GM12878 (cell line): ENCODE data around the gene NDUFA11. TPM values are rescaled to one million over a fixed set of nuclear protein-coding genes. Genes with fewer than 3 reads are reported as not detected.

Source experiments
- ATAC-seq: fragments of 200-7000 bp; cut with Tn5 transposase; 3 replicates; pipeline ENCODE4 v1.9.1; 2020; ENCODE audit warnings: mild to moderate bottlenecking, moderate library complexity
- BruUV-seq: library from RNA; stranded (reverse); fragments of 400-500 nt; replicated peaks from 2 replicates; lab custom pipeline; 2021; lab: Mats Ljungman, UMichigan
- CTCF ChIA-PET: fragments of 300-600 bp; sonication (Branson Sonifier 250); formaldehyde crosslinking; extraction: SDS; loops from one replicate; lab custom pipeline; 2021; ENCODE audit warnings: inconsistent platforms; lab: Yijun Ruan, JAX
- POLR2A ChIA-PET: fragments of 350-600 bp; formaldehyde crosslinking; extraction: SDS; loops from one replicate; lab custom pipeline; 2021; ENCODE audit warnings: inconsistent platforms; lab: Charles Lee
- RAD21 ChIA-PET: fragments of 300-600 bp; sonication (Branson Sonifier 250); formaldehyde crosslinking; loops from one replicate; lab custom pipeline; 2023; ENCODE audit warnings: antibody characterized with exemption; ENCODE audit not compliant: unreplicated experiment; lab: Charles Lee
- SMC1A ChIA-PET: fragments of 300-600 bp; sonication (Branson Sonifier 250); formaldehyde crosslinking; loops from one replicate; lab custom pipeline; 2023; ENCODE audit not compliant: unreplicated experiment, uncharacterized antibody; lab: Charles Lee
- DNase-seq: peaks from one replicate; pipeline ENCODE4 v3.0.0-alpha.2; 2011; ENCODE audit warnings: low read depth, low spot score
- FAIRE-seq: peaks from 3 replicates; lab custom pipeline; 2011; peaks lifted over from hg19 to GRCh38; lab: Jason Lieb, UNC
- H2AFZ ChIP-seq: 2 replicates; pipeline ENCODE4 v1.6.0; 2011; ENCODE audit warnings: low read depth, low read length, control low read depth; ENCODE audit not compliant: control insufficient read depth
- H3K27ac ChIP-seq: 2 replicates; pipeline ENCODE4 v1.5.1; 2011; ENCODE audit warnings: control low read depth; ENCODE audit not compliant: control insufficient read depth, insufficient read depth
- H3K27me3 ChIP-seq, 2 experiments: replicated peaks in 1 of 2; 2 replicates each; pipeline versions ENCODE4 v1.6.0 to v1.6.1; 2011; ENCODE audit warnings: low read length in 1 of 2; ENCODE audit not compliant: control insufficient read depth in 2 of 2, insufficient read depth in 2 of 2
- H3K36me3 ChIP-seq, 2 experiments: 2 replicates each; pipeline ENCODE4 v1.5.1; 2011; ENCODE audit warnings: low read length in 1 of 2; ENCODE audit not compliant: control insufficient read depth in 2 of 2, insufficient read depth in 2 of 2
- H3K4me1 ChIP-seq: 2 replicates; pipeline ENCODE4 v1.6.1; 2011; ENCODE audit warnings: mild to moderate bottlenecking, low read length, moderate library complexity, mixed read lengths; ENCODE audit not compliant: control insufficient read depth, insufficient read depth
- H3K4me2 ChIP-seq: 2 replicates; pipeline ENCODE4 v1.6.0; 2011; ENCODE audit warnings: control low read depth; ENCODE audit not compliant: control insufficient read depth, insufficient read depth
- H3K4me3 ChIP-seq: fragments of 200-600 bp; sonication (generic); 2 replicates; pipeline ENCODE4 v1.5.1; 2016
- H3K79me2 ChIP-seq: 2 replicates; pipeline ENCODE4 v1.6.0; 2011; ENCODE audit warnings: low read length; ENCODE audit not compliant: control insufficient read depth, insufficient read depth
- H3K9ac ChIP-seq: 2 replicates; pipeline ENCODE4 v1.8.0; 2011; ENCODE audit warnings: low read length, control low read depth, mixed read lengths; ENCODE audit not compliant: control insufficient read depth, insufficient read depth
- H3K9me3 ChIP-seq: replicated peaks from 3 replicates; pipeline ENCODE4 v1.5.1; 2011; ENCODE audit warnings: mild to moderate bottlenecking, low read length; ENCODE audit not compliant: control insufficient read depth, insufficient read depth
- H4K20me1 ChIP-seq: 2 replicates; pipeline ENCODE4 v1.6.0; 2011; ENCODE audit not compliant: control insufficient read depth, insufficient read depth
- JUND ChIP-seq: IDR thresholded peaks from 2 replicates; pipeline ENCODE4 v1.6.1; 2012; ENCODE audit warnings: low read depth, mild to moderate bottlenecking, low read length, improper control_type of control experiment, moderate library complexity
- POLR2A ChIP-seq: IDR thresholded peaks from 2 replicates; pipeline ENCODE4 v1.6.1; 2011; ENCODE audit warnings: low read depth, mild to moderate bottlenecking, low read length
- WGBS: methylation state at CpG from one replicate; pipeline ENCODE4 v1.1.6; 2016; ENCODE audit warnings: low lambda C conversion rate; ENCODE audit not compliant: insufficient replicate concordance, insufficient coverage; ENCODE audit errors: missing lambda C conversion rate; 5-methylcytosine and 5-hydroxymethylcytosine counted together
- in situ Hi-C: fragments of 300-500 bp; cut with MboI; formaldehyde crosslinking; loops from 9 replicates; pipeline ENCODE4 v1.14.3; 2018; ENCODE audit warnings: mixed read lengths
- intact Hi-C: fragments of 100-400 bp; cut with micrococcal nuclease; formaldehyde crosslinking; loops from one replicate; pipeline ENCODE4 v1.14.2; 2022; ENCODE audit not compliant: unreplicated experiment
- polyA plus RNA-seq, 11 experiments: library from polyadenylated mRNA; depleted of rRNA in 4 of 11; unstranded in 6 of 11; stranded (reverse) in 5 of 11; fragments of >200 nt; fragmentation: Nextera tagmentation in 4 of 11; fragmentation: Illumina TruSeq in 1 of 11; extraction: Ambion mirVana in 4 of 11; extraction: Trizol in 1 of 11; gene quantifications; 1 replicate in 1 of 11; 2 replicates in 10 of 11; pipeline versions ENCODE4 v1.2.1 to v1.2.3, GENCODE V29; 2011 to 2016; ENCODE audit warnings: inconsistent platforms in 2 of 11, missing spikeins in 2 of 11, low read depth in 1 of 11
- total RNA-seq, 4 experiments: library from RNA; depleted of rRNA in 3 of 4; stranded (reverse); fragments of >200 nt in 3 of 4; fragmentation: Illumina TruSeq in 1 of 4; extraction: Trizol in 1 of 4; gene quantifications; 2 replicates each; pipeline versions ENCODE4 v1.2.1 to v1.2.3, GENCODE V29; 2013 to 2021
- TF ChIP-seq, protein P1 (sequence below), 3 experiments: IDR thresholded peaks in 2 of 3; conservative IDR thresholded peaks in 1 of 3; 2 replicates each; pipeline ENCODE4 v1.5.1; 2011; ENCODE audit warnings: low read depth in 3 of 3, low read length in 3 of 3, mild to moderate bottlenecking in 3 of 3, control low read depth in 2 of 3, moderate library complexity in 2 of 3, inconsistent platforms in 1 of 3, mixed read lengths in 1 of 3; ENCODE audit not compliant: control insufficient read depth in 2 of 3, insufficient read depth in 1 of 3; ENCODE audit errors: extremely low read depth in 1 of 3
- TF ChIP-seq, protein P2 (sequence below): fragments of 450-650 bp; IDR thresholded peaks from 2 replicates; pipeline ENCODE4 v1.6.1; 2017; ENCODE audit warnings: mild to moderate bottlenecking

The NDUFA11 gene
- total and polyA plus RNA-seq, 10 of the 15 experiments (the other 5 are each of a cell fraction or from before 2014, with no cell fraction given), result 108 to 600 (median 289) TPM

DNA sequence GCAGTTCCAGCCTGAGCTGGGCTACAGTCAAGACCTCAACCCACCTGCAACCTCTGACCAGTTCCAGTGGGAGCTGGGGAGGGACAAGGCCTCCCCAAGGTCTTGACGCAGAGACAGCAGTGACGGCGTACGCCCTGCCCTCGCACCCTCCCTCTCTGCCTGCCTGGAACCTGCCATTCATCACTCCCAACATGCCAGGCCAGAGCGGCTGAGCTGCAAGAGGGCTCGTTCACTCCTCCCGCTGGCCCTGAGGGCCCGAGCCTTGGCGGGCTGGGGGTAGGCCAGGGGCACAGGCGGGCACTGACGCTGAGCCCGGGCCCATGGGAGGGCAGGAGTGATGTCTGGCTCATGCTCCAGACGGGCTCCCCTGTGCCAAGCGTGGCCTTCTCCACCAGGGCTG lies 8.2 kb downstream of the NDUFA11 start (continued):
- TF ChIP-seq, protein P1, sequence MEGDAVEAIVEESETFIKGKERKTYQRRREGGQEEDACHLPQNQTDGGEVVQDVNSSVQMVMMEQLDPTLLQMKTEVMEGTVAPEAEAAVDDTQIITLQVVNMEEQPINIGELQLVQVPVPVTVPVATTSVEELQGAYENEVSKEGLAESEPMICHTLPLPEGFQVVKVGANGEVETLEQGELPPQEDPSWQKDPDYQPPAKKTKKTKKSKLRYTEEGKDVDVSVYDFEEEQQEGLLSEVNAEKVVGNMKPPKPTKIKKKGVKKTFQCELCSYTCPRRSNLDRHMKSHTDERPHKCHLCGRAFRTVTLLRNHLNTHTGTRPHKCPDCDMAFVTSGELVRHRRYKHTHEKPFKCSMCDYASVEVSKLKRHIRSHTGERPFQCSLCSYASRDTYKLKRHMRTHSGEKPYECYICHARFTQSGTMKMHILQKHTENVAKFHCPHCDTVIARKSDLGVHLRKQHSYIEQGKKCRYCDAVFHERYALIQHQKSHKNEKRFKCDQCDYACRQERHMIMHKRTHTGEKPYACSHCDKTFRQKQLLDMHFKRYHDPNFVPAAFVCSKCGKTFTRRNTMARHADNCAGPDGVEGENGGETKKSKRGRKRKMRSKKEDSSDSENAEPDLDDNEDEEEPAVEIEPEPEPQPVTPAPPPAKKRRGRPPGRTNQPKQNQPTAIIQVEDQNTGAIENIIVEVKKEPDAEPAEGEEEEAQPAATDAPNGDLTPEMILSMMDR (IDR thresholded peaks at IDR 0.05 in 2 of 3, conservative IDR thresholded peaks at IDR 0.05 in 1 of 3; ENCODE audit: control insufficient read depth in 2 of 3, extremely low read depth in 1 of 3, insufficient read depth in 1 of 3, low read depth in 3 of 3, low read length in 3 of 3), result no peak

DNA sequence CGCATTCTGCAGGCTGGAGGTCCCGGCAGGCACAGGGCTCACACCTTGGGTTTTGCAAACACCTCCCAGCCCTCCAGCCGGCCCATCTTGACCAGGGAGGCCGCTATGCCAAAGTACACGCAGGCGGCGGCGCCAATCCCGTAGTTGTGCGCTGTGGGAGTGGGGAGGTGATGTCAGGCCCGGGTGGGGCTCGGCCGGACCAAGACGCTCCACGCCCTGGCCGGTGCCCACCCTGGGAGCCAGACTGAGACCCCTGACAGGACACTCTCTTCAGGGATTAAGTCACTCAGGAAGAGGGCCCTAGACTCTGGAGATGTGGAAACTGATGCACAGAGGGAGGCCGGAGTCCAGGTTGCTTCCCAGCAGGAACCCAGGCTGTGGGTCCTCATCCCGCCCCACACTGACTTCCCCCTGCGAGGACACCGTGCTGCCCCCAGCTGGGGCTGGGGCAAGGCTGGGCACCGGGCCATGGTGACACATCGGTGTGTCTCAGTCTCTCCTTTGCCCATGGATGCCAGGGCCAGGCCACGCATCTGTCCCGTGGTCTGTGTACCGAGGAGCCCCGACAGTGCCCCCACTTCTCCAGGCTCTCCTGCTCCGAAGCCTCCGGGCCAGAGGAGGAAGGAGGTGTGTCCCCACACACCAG lies 8.8 kb downstream of the NDUFA11 start:
- no TSS peak for BruUV-seq
- Histone ChIP-seq H3K36me3 (peaks cover 4 to 13% of the 10 kb centered on the region in 2 experiments; a peak in 3 of 4 replicates), H3K4me2 (no peak overlapping the region), H2AFZ (no peak overlapping the region), H3K27me3 (no peaks in the 10 kb centered on the region), H3K4me3 (no peak overlapping the region), H4K20me1 (peaks cover 3% of the 10 kb centered on the region; the same call in 1 of the 2 replicates), H3K4me1 (no peaks in the 10 kb centered on the region), H3K9me3 (no peaks in the 10 kb centered on the region), H3K79me2 (peaks cover 3% of the 10 kb centered on the region), H3K9ac (no peak overlapping the region), H3K27ac (no peak overlapping the region)
- intact Hi-C loops, result no loop called here
- POLR2A ChIA-PET, result no interaction called here
- RAD21 ChIA-PET, result no interaction called here
- ATAC-seq, result no peak
- 94% methylated on average over 28 of the region's 28 CpGs for WGBS
- CTCF ChIA-PET, result no interaction called here
- DNase-seq, result no peak
- no peak for TF ChIP-seq JUND
- peak; percentile 17 for TF ChIP-seq POLR2A
- TF ChIP-seq, protein P2, sequence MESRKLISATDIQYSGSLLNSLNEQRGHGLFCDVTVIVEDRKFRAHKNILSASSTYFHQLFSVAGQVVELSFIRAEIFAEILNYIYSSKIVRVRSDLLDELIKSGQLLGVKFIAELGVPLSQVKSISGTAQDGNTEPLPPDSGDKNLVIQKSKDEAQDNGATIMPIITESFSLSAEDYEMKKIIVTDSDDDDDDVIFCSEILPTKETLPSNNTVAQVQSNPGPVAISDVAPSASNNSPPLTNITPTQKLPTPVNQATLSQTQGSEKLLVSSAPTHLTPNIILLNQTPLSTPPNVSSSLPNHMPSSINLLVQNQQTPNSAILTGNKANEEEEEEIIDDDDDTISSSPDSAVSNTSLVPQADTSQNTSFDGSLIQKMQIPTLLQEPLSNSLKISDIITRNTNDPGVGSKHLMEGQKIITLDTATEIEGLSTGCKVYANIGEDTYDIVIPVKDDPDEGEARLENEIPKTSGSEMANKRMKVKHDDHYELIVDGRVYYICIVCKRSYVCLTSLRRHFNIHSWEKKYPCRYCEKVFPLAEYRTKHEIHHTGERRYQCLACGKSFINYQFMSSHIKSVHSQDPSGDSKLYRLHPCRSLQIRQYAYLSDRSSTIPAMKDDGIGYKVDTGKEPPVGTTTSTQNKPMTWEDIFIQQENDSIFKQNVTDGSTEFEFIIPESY, result no peak
- SMC1A ChIA-PET, result no interaction called here
- FAIRE-seq, result no peak
- in situ Hi-C loops, result no loop called here
